GM12892 (cell line): ENCODE measurements around the gene GASK1A.

Experiments used
- POLR2A ChIP-seq: IDR thresholded peaks from 2 replicates; pipeline ENCODE4 v1.6.1; 2011; ENCODE audit warnings: low read depth, low read length, control low read depth
- TAF1 ChIP-seq: IDR thresholded peaks from 2 replicates; pipeline ENCODE4 v1.6.1; 2011; ENCODE audit warnings: low read depth, mild to moderate bottlenecking, control low read depth, low read length, borderline replicate concordance

DNA sequence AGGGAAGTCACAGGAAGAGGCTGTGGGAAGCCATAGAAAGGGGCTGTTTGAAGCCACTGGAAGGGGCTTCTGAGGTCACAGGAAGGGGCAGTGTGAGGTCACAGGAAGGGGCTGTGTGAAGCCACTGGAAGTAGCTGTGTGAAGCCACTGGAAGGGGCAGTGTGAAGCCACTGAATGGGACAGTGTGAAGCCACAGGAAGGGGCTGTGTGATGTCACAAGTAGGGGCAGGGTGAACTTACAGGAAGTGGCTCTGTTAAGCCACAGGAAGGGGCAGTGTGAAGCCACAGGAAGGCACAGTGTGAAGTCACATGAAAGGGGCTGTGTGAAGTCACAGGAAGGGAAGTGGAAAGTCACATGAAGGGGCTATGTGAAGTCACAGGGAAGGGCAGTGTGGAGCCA lies 33.1 kb downstream of the GASK1A start:
- TF ChIP-seq POLR2A: no peak
- no peak for TF ChIP-seq TAF1
